HK-2 (cell line): ENCODE results near the gene SLC37A3.
"Not testable (repeated sequence)": the region's sequence is repeated elsewhere in the genome, so short reads cannot be mapped to it uniquely, and the experiment has no call there.

Experiments
- DNase-seq: peaks from one replicate; pipeline ENCODE4 v3.0.0-alpha.2; 2018; ENCODE audit not compliant: unreplicated experiment

Gene SLC37A3

DNA sequence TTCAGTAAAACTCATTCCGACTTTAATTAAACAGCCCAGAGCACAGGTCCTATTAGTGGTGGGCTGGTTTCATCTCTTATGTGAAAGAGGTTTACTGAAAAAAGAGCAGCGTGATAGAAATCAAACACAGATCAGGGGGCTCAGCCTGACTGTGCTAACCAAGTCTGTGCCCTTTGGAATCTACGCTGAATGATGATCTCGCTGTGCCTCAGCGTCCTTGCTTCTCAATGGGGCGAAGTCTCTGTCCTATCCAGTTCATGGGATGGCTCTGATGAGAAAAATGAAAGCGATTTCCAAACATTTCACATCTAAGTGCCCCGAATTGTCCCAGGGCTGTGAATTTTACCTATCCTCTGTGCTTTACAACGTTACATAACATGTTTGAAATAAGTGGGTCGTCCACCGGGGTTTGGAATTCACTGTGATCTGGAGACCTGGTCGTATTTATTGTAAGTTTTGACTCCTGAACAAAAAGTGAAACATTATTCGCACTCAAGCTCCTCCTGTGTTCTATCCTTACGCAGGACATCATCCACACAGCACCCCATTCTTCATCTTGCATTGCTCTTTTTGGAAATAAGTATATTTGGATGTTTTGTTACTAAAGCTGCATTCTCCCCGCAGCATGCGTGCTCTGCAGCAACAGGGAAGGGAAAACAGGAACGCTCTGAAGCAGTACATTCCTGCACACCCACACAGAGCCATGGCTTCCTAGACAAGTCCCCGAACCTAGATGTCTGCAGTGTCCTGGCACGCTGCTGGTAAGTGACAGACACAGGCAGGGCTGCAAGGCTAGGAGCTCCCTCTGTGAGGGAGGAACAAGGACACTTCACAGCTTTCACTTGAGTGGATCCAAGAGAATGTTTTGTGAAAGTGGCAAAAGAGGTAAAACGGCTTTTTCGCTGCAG is 83.5 kb downstream of the SLC37A3 start:
- no peak for DNase-seq

DNA sequence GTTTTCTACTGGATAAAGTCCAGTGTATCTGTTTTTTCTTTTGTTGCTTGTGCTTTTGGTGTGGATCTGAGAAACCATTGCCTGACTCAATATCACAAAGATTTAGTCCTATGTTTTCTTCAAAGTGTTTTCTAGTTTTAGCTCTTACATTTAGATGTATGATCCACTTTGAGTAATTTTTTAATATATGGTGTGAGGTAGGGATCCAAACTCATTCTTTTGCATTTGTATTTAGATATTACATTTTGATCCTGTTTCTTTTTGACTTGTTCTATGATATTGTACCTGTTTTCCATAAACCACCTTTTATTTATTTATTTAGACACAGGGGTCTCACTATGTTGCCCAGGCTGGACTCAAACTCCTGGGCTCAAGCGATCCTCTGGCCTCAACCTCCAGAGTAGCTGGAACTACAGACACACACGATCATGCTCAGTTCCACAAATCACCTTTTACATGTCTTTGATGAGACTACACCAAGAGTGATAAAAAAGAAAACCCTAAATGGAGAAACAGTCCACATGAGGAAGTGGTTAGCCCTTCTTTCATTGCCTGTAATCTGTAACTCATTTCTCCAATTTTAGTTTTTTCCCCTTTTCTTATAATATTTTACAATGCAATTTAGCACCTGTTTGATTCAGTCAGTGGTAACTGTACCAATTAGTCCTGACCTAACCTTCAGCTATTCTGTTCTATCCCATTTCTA is 86.0 kb downstream of the SLC37A3 start:
- no peak for DNase-seq

DNA sequence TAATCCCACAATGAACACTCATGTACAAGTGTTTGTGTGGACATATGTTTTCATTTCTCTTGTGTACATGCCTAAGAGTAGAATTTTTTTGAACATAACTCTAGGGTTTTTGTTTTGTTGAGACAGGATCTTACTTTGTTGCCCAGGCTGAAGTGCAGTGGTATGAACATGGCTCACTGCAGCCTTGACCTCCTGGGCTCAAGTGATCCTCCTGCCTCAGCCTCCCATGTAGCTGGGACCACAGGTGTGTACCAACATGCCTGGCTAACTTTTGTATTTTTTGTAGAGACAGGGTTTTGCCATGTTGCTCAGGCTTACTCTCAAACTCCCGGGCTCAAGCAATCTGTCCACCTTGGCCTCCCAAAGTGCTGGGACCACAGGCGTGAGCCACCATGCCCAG is 87.2 kb downstream of the SLC37A3 start:
- not testable (repeated sequence) for DNase-seq

DNA sequence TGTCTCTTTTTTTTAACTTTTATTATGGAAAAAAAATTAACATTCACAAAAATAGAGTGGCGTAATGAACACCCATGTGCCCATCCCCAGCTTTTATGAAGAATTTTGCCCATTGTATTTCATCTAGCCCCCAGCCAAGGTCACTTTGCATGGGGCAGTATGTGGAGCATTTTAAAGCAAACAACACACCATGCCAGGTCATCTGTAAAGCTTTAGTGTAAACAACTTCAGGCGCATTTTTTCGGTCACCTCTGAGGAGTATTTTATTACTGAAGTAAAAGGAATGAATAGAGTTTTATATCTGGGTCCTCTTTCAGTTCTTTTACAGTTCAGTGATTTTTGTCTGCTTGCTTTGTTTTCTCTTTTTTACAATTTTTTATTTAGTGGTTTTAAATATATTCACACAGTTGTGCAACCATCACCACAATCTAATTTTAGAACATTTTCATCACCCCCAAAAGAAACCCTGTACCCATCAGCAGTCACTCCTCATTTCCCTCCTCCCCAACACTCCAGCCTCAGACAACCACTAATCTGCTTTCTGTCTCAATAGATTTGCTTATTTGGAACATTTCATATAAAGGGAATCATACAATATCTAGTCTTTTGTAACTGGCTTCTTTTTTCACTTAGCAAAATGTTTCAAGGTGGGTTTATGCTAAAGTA is 87.9 kb downstream of the SLC37A3 start:
- DNase-seq = no peak

DNA sequence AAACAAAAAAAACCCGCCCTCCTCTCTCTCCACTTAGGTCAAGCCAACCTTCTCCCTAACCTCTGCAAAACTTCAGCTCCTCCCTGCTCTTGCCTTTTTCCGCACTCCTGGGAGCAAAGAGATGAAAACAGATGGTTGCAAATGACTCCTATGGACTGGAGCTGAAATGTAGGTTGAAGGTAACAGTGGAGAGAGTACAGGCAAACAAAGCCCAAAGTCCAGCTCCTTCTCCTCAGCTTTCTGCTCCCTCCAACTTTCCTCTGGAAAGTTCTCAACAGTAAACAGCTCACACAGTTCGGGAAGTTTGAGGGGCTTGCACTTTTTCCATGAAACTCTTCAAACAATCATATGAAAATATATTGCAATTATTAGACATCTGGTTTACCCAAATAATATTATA is 90.3 kb downstream of the SLC37A3 start:
- no peak for DNase-seq

DNA sequence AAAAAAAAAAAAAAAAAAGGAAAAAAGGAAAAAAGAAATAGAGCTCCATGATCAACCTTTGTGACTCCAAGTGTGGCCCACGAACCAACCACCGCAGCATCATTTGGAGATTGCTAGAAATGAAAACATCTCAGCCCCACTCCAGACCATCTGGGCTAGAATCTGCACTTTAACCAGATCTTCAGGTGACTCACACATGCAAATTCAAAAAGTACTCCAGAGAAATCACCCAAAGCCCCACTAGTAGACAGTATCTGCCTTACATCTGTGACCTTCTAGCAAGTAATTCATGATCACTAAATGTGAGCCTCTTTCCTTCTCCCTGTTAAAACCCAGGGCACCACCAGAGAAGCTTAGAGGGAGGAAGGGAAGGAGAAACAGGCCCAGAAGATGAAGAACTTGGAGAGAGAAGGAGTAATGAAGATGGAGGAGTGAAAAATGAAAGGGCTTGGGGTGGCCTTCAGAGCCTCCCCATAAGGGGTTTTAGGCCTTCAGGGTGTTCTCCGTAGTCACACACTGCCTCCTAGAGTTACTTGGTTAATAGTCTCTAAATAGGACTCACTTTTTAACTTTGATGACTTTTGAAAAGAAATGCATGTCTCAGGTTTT is 94.0 kb downstream of the SLC37A3 start:
- DNase-seq = no peak

DNA sequence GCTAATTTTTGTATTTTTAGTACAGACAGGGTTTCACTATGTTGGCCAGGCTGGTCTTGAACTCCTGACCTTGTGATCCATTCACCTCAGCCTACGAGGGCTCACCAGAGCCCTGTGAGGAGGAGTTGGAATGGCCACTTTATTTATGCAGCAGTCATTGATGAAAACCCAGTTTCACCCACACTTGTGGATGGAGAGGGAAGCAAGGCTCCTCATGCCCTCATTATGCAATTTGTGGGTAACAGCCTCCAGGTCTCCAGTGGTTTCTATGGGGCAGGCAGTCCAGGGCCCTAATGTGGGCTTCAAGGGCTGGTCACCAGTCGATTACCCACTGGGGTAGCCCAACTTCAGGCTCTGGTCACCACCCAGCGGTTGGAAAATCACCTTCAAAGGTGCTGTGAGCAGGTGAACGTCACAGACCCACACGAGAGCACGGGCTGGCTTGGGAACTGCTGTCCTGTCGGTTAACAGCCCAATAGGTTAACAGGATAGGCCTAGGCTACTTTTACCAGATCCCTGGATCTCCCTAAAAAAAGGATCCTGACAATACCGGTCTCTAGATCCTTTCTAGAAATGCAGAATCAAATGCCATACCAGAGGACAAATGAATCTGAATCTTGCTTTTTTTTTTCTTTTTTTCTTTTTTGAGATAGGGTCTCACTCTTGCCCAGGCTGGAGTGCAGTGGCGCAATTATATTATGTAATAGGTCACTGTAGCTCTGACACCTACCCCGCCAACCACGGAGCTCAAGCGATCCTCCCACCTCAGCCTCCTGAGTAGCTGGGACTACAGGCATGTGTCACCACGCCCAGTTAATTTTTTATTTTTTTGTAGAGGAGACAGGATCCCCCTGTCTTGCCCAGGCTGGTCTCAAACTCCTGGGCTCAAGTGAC is 97.8 kb downstream of the SLC37A3 start:
- DNase-seq = no peak

DNA sequence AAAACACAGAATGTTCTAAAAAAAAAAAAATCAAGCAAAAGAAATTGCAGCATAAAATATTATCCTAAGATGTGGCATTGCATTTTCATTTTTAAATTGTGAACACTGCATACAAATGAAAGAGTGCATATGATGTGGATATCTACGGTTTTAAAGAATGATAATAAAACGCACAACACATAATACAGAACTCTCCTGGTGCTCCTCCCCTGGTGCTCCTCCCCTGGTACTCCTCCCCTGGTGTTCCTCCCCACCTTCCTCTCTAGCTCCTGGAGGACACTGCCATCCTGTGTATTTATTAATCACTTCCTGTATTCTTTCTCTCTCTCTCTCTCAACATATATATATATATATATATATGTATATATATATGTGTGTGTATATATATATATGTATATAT is 100.1 kb downstream of the SLC37A3 start:
- no peak for DNase-seq

DNA sequence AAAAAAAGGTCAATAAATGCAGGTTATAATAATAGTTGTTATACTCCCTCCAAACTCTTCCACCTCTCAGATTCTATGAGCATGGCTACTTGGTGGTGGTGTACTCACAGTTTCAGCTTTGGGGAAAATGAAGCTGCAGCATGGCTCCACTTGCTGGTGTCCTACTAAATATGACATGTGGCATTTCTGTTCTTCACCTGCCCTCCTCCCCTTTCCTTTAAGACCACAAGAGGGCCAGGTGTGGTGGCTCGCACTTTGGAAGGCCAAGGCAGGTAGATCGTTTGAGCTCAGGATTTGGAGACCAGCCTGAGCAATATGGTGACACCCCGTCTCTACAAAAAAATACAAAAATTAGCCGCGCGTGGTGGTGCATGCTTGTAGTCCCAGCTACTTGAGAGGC is 101.1 kb downstream of the SLC37A3 start:
- no peak for DNase-seq

DNA sequence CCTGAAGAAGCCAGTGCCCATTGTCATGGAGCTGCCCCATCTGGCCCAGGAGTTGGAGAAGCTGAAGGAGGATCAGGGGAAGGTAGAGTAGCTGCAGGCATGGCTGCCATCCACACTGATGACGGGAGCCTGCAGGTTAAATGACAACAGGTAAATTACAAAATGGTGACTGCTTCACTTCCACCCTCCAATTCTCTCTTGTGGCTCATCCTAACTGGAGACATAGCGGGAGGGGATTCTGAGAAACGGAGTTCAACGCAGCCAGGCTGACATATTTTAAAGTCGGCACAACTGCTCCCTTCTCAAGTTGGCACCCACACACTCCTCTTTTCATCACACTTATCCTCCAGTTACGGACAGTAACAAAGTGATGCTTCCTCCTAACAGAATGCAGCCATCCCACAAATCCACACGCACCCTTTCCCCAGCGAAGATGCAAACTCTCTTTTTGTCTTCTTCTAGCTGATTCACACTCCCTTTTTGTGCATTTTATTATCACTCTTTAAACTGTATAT is 103.0 kb downstream of the SLC37A3 start:
- DNase-seq = no peak

DNA sequence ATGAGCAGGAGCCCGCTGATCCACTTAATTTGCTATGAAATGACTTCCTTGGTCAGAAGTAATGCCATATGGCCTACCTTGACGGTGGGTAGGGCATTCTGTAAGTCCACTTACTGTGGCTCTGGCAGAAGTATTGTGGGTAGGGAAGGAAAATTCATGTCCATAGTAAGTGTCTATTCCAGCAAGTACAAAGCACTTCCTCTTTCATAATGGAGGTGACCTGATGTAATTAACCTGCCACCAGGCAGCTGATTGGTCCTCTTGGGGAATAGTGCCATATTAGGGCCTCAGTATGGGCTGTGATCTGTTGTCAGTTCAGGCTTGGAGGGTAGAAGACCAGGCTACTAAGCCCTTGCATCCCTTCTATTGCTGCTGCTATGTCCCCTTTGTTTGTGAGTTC is 103.9 kb downstream of the SLC37A3 start:
- no peak for DNase-seq

DNA sequence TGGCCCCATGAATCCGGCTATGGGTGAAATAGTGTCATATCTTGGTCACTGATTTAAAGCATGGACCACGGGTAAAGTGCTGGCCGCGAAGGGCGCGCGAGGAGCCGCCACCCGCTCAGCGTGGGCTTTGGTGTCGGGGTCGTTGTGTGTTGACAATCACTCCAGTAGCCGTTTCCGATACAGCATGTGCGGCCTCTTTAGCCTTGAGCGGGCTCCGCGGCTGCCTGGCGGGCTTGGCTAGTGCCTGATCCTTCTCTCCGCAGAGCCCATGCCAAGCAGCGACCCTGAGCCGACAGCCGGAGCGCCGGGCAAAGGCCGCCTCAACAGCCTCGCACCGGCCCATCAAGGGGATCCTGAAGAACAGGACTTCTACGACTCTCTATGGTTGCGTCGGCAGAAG is 105.9 kb downstream of the SLC37A3 start:
- DNase-seq = no peak

DNA sequence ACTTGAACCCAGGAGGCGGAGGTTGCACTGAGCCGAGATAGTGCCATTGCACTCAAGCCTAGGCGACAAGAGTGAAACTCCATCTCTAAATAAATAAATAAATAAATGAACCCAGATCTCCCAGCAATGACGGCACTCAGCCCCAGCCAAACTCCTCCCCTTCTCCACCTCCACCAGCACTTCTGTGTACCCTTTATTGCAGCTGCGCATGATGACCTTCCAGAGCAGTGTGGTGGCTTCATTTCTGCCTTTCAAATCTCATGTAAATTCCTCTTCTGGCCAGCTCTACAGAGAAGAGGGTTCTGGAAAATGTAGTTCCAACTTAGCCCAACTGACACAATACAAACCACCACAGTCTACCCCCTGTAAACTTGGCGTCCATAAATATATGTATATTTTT is 108.5 kb downstream of the SLC37A3 start:
- DNase-seq = no peak

DNA sequence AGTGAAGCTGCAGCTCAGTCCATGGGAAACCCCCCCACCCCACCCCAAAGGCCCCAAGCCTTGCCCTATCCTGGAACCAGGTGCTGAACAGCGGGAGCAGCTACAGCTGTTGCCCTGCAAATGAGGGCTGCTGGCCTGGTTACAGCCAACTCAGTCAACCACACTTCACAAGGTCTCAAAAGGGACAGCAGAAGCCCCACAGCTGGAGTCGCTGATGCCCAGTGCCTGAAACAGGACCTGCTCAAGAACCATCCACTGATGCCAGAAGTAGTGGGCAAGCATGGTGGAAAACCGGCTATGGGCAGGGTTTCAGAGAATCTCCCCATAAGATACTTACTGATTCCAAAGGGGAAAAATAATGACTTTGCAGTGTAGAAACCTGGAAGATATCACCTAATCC is 110.3 kb downstream of the SLC37A3 start:
- no peak for DNase-seq

DNA sequence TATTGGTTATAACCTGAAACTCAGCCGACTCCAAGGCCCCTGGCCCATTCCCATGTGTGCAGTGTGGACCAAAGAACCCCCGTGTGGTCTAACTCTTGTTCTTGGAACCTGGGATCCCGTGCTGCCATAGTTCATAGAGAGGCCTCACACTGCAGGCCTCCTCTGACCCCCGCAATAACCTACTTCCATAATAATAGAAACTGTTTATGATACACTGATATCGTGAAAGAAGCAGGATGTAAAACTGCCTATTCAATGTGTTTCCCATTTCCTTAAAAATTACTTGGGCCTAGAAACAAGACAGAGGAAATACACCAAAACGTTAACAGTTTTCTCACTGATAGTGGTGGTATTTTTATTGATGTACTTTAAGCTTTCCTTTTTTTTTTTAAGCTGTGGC is 112.4 kb downstream of the SLC37A3 start:
- DNase-seq = no peak

DNA sequence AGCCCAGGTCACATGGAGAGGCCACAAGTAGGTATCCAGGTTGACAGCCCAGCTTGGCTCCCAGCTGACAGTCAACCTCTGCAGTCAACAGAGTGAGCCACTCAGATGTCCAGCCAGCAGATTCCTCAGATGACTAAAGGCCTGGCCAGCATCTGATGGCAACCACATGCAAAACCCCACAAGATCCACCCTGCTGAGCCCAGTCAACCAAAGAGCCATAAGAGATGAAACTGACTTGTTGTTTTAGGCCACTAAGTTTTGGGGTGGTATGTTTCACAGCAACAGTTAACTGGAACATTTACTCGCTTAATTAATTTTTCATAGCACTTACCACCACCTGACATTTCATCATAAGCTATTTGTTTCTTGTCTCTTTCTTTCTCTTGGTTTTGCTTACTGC is 114.3 kb downstream of the SLC37A3 start:
- peak; percentile 6 for DNase-seq
